H1 (cell line): ENCODE data around the gene ACTR5. TPM values are rescaled to one million over a fixed set of nuclear protein-coding genes. Genes with fewer than 3 reads are reported as not detected.

Experiments used
- CTCF ChIA-PET: fragments of 300-600 bp; sonication (Branson Sonifier 250); formaldehyde crosslinking; loops from one replicate; lab custom pipeline; 2021; ENCODE audit not compliant: partially characterized antibody; lab: Charles Lee
- POLR2A ChIA-PET: fragments of 300-600 bp; sonication (Branson Sonifier 250); formaldehyde crosslinking; loops from one replicate; lab custom pipeline; 2021; ENCODE audit warnings: inconsistent platforms; ENCODE audit not compliant: partially characterized antibody; lab: Charles Lee
- DNase-seq, 2 experiments: peaks; one replicate each; pipeline versions ENCODE4 v3.0.0 to v3.0.0-alpha.2; 2010 to 2022; ENCODE audit warnings: low spot score in 2 of 2, low read depth in 1 of 2, mixed read lengths in 1 of 2
- FAIRE-seq: peaks from 2 replicates; lab custom pipeline; 2011; peaks lifted over from hg19 to GRCh38; lab: Jason Lieb, UNC
- H2AFZ ChIP-seq: 2 replicates; pipeline ENCODE4 v1.8.1; 2012; ENCODE audit warnings: low read length, inconsistent platforms
- H2AK5ac ChIP-seq: 2 replicates; pipeline ENCODE4 v1.6.1; 2013; ENCODE audit warnings: low read depth, low read length
- H2BK120ac ChIP-seq: replicated peaks from 2 replicates; pipeline ENCODE3; 2013; ENCODE audit warnings: low read depth, low read length, inconsistent platforms
- H2BK12ac ChIP-seq: 2 replicates; pipeline ENCODE4 v1.6.1; 2013; ENCODE audit warnings: low read depth, low read length
- H2BK15ac ChIP-seq: 2 replicates; pipeline ENCODE4 v1.6.1; 2013; ENCODE audit warnings: low read length
- H2BK20ac ChIP-seq: 2 replicates; pipeline ENCODE4 v1.6.1; 2013; ENCODE audit warnings: low read length
- H2BK5ac ChIP-seq: 2 replicates; pipeline ENCODE4 v1.6.1; 2013; ENCODE audit warnings: low read depth, low read length
- H3K14ac ChIP-seq: 2 replicates; pipeline ENCODE4 v1.6.1; 2013; ENCODE audit warnings: inconsistent platforms; ENCODE audit not compliant: insufficient read length
- H3K18ac ChIP-seq: 2 replicates; pipeline ENCODE4 v1.6.1; 2013; ENCODE audit warnings: low read length; ENCODE audit errors: extremely low read depth
- H3K23ac ChIP-seq: 2 replicates; pipeline ENCODE4 v1.6.1; 2013; ENCODE audit warnings: inconsistent platforms; ENCODE audit not compliant: insufficient read length
- H3K23me2 ChIP-seq: 2 replicates; pipeline ENCODE4 v1.6.1; 2013; ENCODE audit warnings: low read depth, low read length
- H3K27ac ChIP-seq: 2 replicates; pipeline ENCODE4 v1.6.1; 2011; ENCODE audit warnings: low read depth, low read length, inconsistent platforms
- H3K27me3 ChIP-seq, 4 experiments: replicated peaks in 1 of 4; 1 replicate in 1 of 4; 2 replicates in 3 of 4; pipeline versions ENCODE4 v1.6.1 to v1.8.1; 2011 to 2013; ENCODE audit warnings: low read length in 3 of 4, mild to moderate bottlenecking in 3 of 4, inconsistent platforms in 2 of 4, mixed read lengths in 2 of 4, moderate library complexity in 1 of 4; ENCODE audit not compliant: control insufficient read depth in 3 of 4, insufficient read depth in 3 of 4; ENCODE audit errors: extremely low read depth in 1 of 4
- H3K36me3 ChIP-seq, 4 experiments: 2 replicates each; pipeline versions ENCODE4 v1.6.1 to v1.8.1; 2011 to 2013; ENCODE audit warnings: mild to moderate bottlenecking in 4 of 4, low read length in 3 of 4, moderate library complexity in 2 of 4, control low read depth in 1 of 4, inconsistent platforms in 1 of 4; ENCODE audit not compliant: insufficient read depth in 4 of 4, control insufficient read depth in 2 of 4
- H3K4ac ChIP-seq: replicated peaks from 2 replicates; pipeline ENCODE3; 2013; ENCODE audit warnings: low read length, low read depth, mixed read lengths, inconsistent platforms; ENCODE audit not compliant: insufficient read length
- H3K4me1 ChIP-seq, 4 experiments: replicated peaks in 1 of 4; 1 replicate in 1 of 4; 2 replicates in 3 of 4; pipeline versions ENCODE4 v1.6.1 to v1.8.1; 2011 to 2013; ENCODE audit warnings: low read length in 3 of 4, inconsistent platforms in 2 of 4, mixed read lengths in 1 of 4; ENCODE audit not compliant: insufficient read depth in 4 of 4, control insufficient read depth in 3 of 4
- H3K4me2 ChIP-seq, 2 experiments: 2 replicates each; pipeline versions ENCODE4 v1.6.1 to v1.8.1; 2011 to 2013; ENCODE audit warnings: low read depth in 2 of 2, low read length in 2 of 2, control low read depth in 1 of 2, inconsistent platforms in 1 of 2, mild to moderate bottlenecking in 1 of 2; ENCODE audit not compliant: insufficient read depth in 1 of 2
- H3K4me3 ChIP-seq, 4 experiments: fragments of 200-600, 300-600 bp in 1 of 4; sonication (generic), shearing (Covaris generic), sonication (Bioruptor Twin) in 1 of 4; 2 replicates each; pipeline versions ENCODE4 v1.5.1 to v1.8.1; 2011 to 2016; ENCODE audit warnings: low read length in 4 of 4, low read depth in 3 of 4, control low read depth in 2 of 4, inconsistent platforms in 2 of 4, mild to moderate bottlenecking in 2 of 4, mixed read lengths in 1 of 4, moderate library complexity in 1 of 4; ENCODE audit not compliant: insufficient read depth in 2 of 4; ENCODE audit errors: extremely low read depth in 1 of 4
- H3K56ac ChIP-seq: replicated peaks from 2 replicates; pipeline ENCODE3; 2013; ENCODE audit warnings: low read depth, mild to moderate bottlenecking, mixed read lengths, low read length, inconsistent platforms; ENCODE audit not compliant: insufficient read length
- H3K79me1 ChIP-seq: 2 replicates; pipeline ENCODE4 v1.6.1; 2013; ENCODE audit warnings: low read depth, low read length, control low read depth
- H3K79me2 ChIP-seq, 2 experiments: 2 replicates each; pipeline versions ENCODE4 v1.6.1 to v1.8.1; 2012 to 2013; ENCODE audit warnings: low read length in 2 of 2, mild to moderate bottlenecking in 2 of 2, inconsistent platforms in 1 of 2; ENCODE audit not compliant: insufficient read depth in 2 of 2, control insufficient read depth in 1 of 2
- H3K9ac ChIP-seq, 4 experiments: replicated peaks in 1 of 4; 1 replicate in 1 of 4; 2 replicates in 3 of 4; pipeline versions ENCODE4 v1.6.1 to v1.8.1; 2011 to 2013; ENCODE audit warnings: low read depth in 3 of 4, low read length in 3 of 4, control low read depth in 2 of 4, mild to moderate bottlenecking in 2 of 4, moderate library complexity in 2 of 4, inconsistent platforms in 1 of 4; ENCODE audit errors: extremely low read depth in 1 of 4
- H3K9me3 ChIP-seq, 2 experiments: 2 replicates each; pipeline versions ENCODE4 v1.6.1 to v1.8.1; 2012 to 2013; ENCODE audit warnings: mild to moderate bottlenecking in 2 of 2, moderate library complexity in 2 of 2, control low read depth in 1 of 2, inconsistent platforms in 1 of 2, low read depth in 1 of 2, low read length in 1 of 2, mixed read lengths in 1 of 2; ENCODE audit not compliant: insufficient read depth in 2 of 2
- H4K20me1 ChIP-seq, 2 experiments: replicated peaks in 1 of 2; 2 replicates each; pipeline versions ENCODE3 to v1.8.1; 2011 to 2013; ENCODE audit warnings: inconsistent platforms in 2 of 2, low read length in 2 of 2, mild to moderate bottlenecking in 1 of 2; ENCODE audit not compliant: insufficient read depth in 2 of 2, control insufficient read depth in 1 of 2
- H4K5ac ChIP-seq: 2 replicates; pipeline ENCODE4 v1.6.1; 2013; ENCODE audit warnings: low read length, low read depth, mixed read lengths, inconsistent platforms; ENCODE audit not compliant: insufficient read length
- H4K8ac ChIP-seq: 2 replicates; pipeline ENCODE4 v1.8.0; 2013; ENCODE audit warnings: mild to moderate bottlenecking, moderate library complexity, low read length, inconsistent platforms; ENCODE audit not compliant: insufficient read depth; ENCODE audit errors: extremely low read depth
- H4K91ac ChIP-seq: replicated peaks from 2 replicates; pipeline ENCODE3; 2013; ENCODE audit warnings: low read length, mixed read lengths, inconsistent platforms; ENCODE audit not compliant: insufficient read length
- GTF2F1 ChIP-seq: IDR thresholded peaks from 2 replicates; pipeline ENCODE4 v1.6.1; 2012; ENCODE audit warnings: low read depth, low read length, improper control_type of control experiment, borderline replicate concordance
- SP4 ChIP-seq: IDR thresholded peaks from 2 replicates; pipeline ENCODE4 v1.6.1; 2012; ENCODE audit warnings: low read length, inconsistent platforms
- TBP ChIP-seq: IDR thresholded peaks from 2 replicates; pipeline ENCODE4 v1.6.1; 2011; ENCODE audit warnings: low read depth, low read length, improper control_type of control experiment
- WGBS, 2 experiments: shearing (Covaris generic) in 1 of 2; methylation state at CpG; one replicate each; pipeline versions ENCODE4 v1.1.6 to v1.1.7; 2013 to 2015; ENCODE audit warnings: low lambda C conversion rate in 2 of 2, mixed read lengths in 2 of 2, inconsistent platforms in 1 of 2, low coverage in 1 of 2, missing lambda C conversion rate in 1 of 2; ENCODE audit not compliant: insufficient replicate concordance in 2 of 2, insufficient coverage in 1 of 2, insufficient read length in 1 of 2; ENCODE audit errors: extremely low coverage in 1 of 2, missing lambda C conversion rate in 1 of 2; 5-methylcytosine and 5-hydroxymethylcytosine counted together
- polyA plus RNA-seq, 7 experiments: library from polyadenylated mRNA; depleted of rRNA in 3 of 7; stranded (reverse) in 5 of 7; unstranded in 2 of 7; fragments of >200 nt in 5 of 7; fragments of 200-250 nt in 2 of 7; gene quantifications; 1 replicate in 5 of 7; 2 replicates in 1 of 7; 4 replicates in 1 of 7; pipeline versions ENCODE4 v1.2.1 to v1.2.3, GENCODE V29; 2011 to 2013; ENCODE audit warnings: missing spikeins in 2 of 7, mixed read lengths in 2 of 7
- total RNA-seq: library from RNA; stranded (reverse); fragmentation: NEBNext Ultra II Directional; extraction: Animal tissue kit (Norgen Biotek cat#: 25700); gene quantifications from 2 replicates; pipeline ENCODE4 v1.2.1, GENCODE V29; 2021

The ACTR5 gene
- total and polyA plus RNA-seq, 2 of the 8 experiments (the other 6 are each of a cell fraction or from before 2014, with no cell fraction given): 10.4 to 14.4 TPM

- no peak for DNase-seq
- no peaks in the 10 kb centered on the region for H4K20me1 ChIP-seq
- CTCF ChIA-PET: interaction anchor here (1.1 kb wide), 1 partner anchor 80 kb away, joined by 4 read pairs; no protein-coding TSS in a partner anchor
- TF ChIP-seq SP4: no peak
- no peak for TF ChIP-seq TBP
- no peak for TF ChIP-seq GTF2F1
Observed at GRCh38 chr20:38812709-38813573, 64.7 kb downstream of the ACTR5 start.

More at GRCh38 chr20:38812709-38813573, 64.7 kb downstream of the ACTR5 start:
- Histone ChIP-seq H2BK15ac (no peak overlapping the region), H4K5ac (no peak overlapping the region), H2AK5ac (no peak overlapping the region), H3K4me2 (no peak overlapping the region), H3K4me1 (peaks cover 0 to 11% (median 6%) of the 10 kb centered on the region in 4 experiments; a peak in 6 of 7 replicates), H3K27me3 (peaks cover under 1 to 5% (median 4%) of the 10 kb centered on the region in 4 experiments; a peak in 6 of 7 replicates), H4K91ac (no peak overlapping the region), H3K56ac (no peak overlapping the region), H3K9ac (peak overlapping the region in 1 of 4 experiments; percentile 48; a peak in 1 of 7 replicates), H2BK120ac (no peak overlapping the region), H3K23me2 (no peaks in the 10 kb centered on the region), H2BK5ac (no peak overlapping the region), H3K4ac (no peak overlapping the region), H3K9me3 (no peaks in the 10 kb centered on the region), H3K27ac (no peak overlapping the region), H3K4me3 (no peak overlapping the region), H3K18ac (no peak overlapping the region), H3K14ac (no peak overlapping the region), H3K36me3 (no peaks in the 10 kb centered on the region), H3K79me2 (no peaks in the 10 kb centered on the region), H2BK20ac (no peak overlapping the region), H2BK12ac (no peak overlapping the region), H3K23ac (no peak overlapping the region), H3K79me1 (no peaks in the 10 kb centered on the region; the same call in 1 of the 2 replicates), H2AFZ (no peak overlapping the region), H4K8ac (no peak overlapping the region)
- POLR2A ChIA-PET: interaction anchor here (1.0 to 1.7 kb wide), 3 partner anchors 8 to 13 kb away, joined by 3 to 4 read pairs (median 4); no protein-coding TSS in a partner anchor
- no peak for FAIRE-seq
- 79% methylated on average over 4 of the region's 4 CpGs; no CpG with 5 or more reads in 1 of the 2 experiments for WGBS, 2 experiments
